ENCODE measurements around the gene ANKRD1. TPM values are rescaled to one million over a fixed set of nuclear protein-coding genes. Genes with fewer than 3 reads are reported as not detected.

The ANKRD1 gene
- total RNA-seq, result 27.7 and 52.1 TPM in 2 replicates

- Histone ChIP-seq H3K4me1 (ENCODE audit: insufficient read depth, low read length) (peaks cover 22% of the 10 kb centered on the region), H3K27me3 (ENCODE audit: insufficient read depth, low read length) (no peaks in the 10 kb centered on the region), H3K9me3 (ENCODE audit: low read depth, low read length) (no peaks in the 10 kb centered on the region), H3K4me3 (ENCODE audit: insufficient read depth, low read length) (peak within 1 kb of the TSS; percentile 49), H3K4me2 (ENCODE audit: insufficient read depth, low read length) (peak within 1 kb of the TSS; percentile 61), H2AFZ (ENCODE audit: low read length) (no peak within 1 kb of the TSS), H3K36me3 (ENCODE audit: insufficient read depth, low read length) (peaks cover 10% of the 10 kb centered on the region), H3K27ac (ENCODE audit: low read depth, low read length) (peak within 1 kb of the TSS; percentile 73), H4K20me1 (ENCODE audit: insufficient read depth, low read length) (no peaks in the 10 kb centered on the region), H3K79me2 (ENCODE audit: insufficient read depth, low read length) (peaks cover 6% of the 10 kb centered on the region)
- DNase-seq (ENCODE audit: insufficient read length, low spot score, missing footprints), result peak; percentile 75
- no peak for TF ChIP-seq CTCF (IDR thresholded peaks at IDR 0.05; ENCODE audit: extremely low read depth, low read depth, low read length)
Observed at GRCh38 chr10:90920986-90921666, at the start of gene ANKRD1. Gene ANKRD1 (minus strand): TSS chr10:90921087. CDS start chr10:90921027, 60 bp downstream.

GRCh38 chr10:90969947-90970673, 49.2 kb upstream of the ANKRD1 start:
- peak overlapping the region; percentile 32 for H2AFZ ChIP-seq (ENCODE audit: low read length)
- H3K4me3 ChIP-seq (ENCODE audit: insufficient read depth, low read length), result no peak overlapping the region
- DNase-seq (ENCODE audit: insufficient read length, low spot score, missing footprints), result peak; percentile 95
- peak overlapping the region; percentile 73 for H3K27ac ChIP-seq (ENCODE audit: low read depth, low read length)
- peaks cover 34% of the 10 kb centered on the region for H3K4me1 ChIP-seq (ENCODE audit: insufficient read depth, low read length)
- peak overlapping the region; percentile 32 for H3K4me2 ChIP-seq (ENCODE audit: insufficient read depth, low read length)
- H3K36me3 ChIP-seq (ENCODE audit: insufficient read depth, low read length), result no peaks in the 10 kb centered on the region
- no peaks in the 10 kb centered on the region for H4K20me1 ChIP-seq (ENCODE audit: insufficient read depth, low read length)
- H3K79me2 ChIP-seq (ENCODE audit: insufficient read depth, low read length), result no peaks in the 10 kb centered on the region
- TF ChIP-seq CTCF (IDR thresholded peaks at IDR 0.05; ENCODE audit: extremely low read depth, low read depth, low read length), result no peak
- H3K27me3 ChIP-seq (ENCODE audit: insufficient read depth, low read length), result no peaks in the 10 kb centered on the region
- no peaks in the 10 kb centered on the region for H3K9me3 ChIP-seq (ENCODE audit: low read depth, low read length)

GRCh38 chr10:90969121-90969534, 48.2 kb upstream of the ANKRD1 start:
- TF ChIP-seq CTCF (IDR thresholded peaks at IDR 0.05; ENCODE audit: extremely low read depth, low read depth, low read length), result no peak
- H3K79me2 ChIP-seq (ENCODE audit: insufficient read depth, low read length), result no peaks in the 10 kb centered on the region
- no peak overlapping the region for H2AFZ ChIP-seq (ENCODE audit: low read length)
- H3K27me3 ChIP-seq (ENCODE audit: insufficient read depth, low read length), result no peaks in the 10 kb centered on the region
- H4K20me1 ChIP-seq (ENCODE audit: insufficient read depth, low read length), result no peaks in the 10 kb centered on the region
- H3K4me1 ChIP-seq (ENCODE audit: insufficient read depth, low read length), result peaks cover 41% of the 10 kb centered on the region
- H3K36me3 ChIP-seq (ENCODE audit: insufficient read depth, low read length), result no peaks in the 10 kb centered on the region
- peak overlapping the region; percentile 73 for H3K27ac ChIP-seq (ENCODE audit: low read depth, low read length)
- H3K4me2 ChIP-seq (ENCODE audit: insufficient read depth, low read length), result peak overlapping the region; percentile 55
- H3K4me3 ChIP-seq (ENCODE audit: insufficient read depth, low read length), result no peak overlapping the region
- H3K9me3 ChIP-seq (ENCODE audit: low read depth, low read length), result no peaks in the 10 kb centered on the region
- DNase-seq (ENCODE audit: insufficient read length, low spot score, missing footprints), result no peak

Data from osteoblast (primary cell).